HEK293 (cell line): Measurements from ENCODE around the gene RAN.

Source experiments
- CTCF ChIA-PET: fragments of 350-600 bp; formaldehyde crosslinking; extraction: SDS; loops from one replicate; lab custom pipeline; 2021; ENCODE audit warnings: antibody characterized with exemption; lab: Yijun Ruan, JAX
- POLR2A ChIA-PET: fragments of 300-600 bp; formaldehyde crosslinking; extraction: SDS; loops from one replicate; lab custom pipeline; 2020; ENCODE audit warnings: antibody characterized with exemption, inconsistent platforms; lab: Yijun Ruan, JAX
- H3K27ac ChIP-seq: fragments of 200-500 bp; sonication (Bioruptor generic); 2 replicates; pipeline ENCODE4 v1.5.1; 2014; ENCODE audit warnings: low read depth, low read length, control low read depth, inconsistent platforms; ENCODE audit errors: extremely low read depth
- H3K36me3 ChIP-seq, 2 experiments: fragments of 200-500 bp in 1 of 2; sonication (Bioruptor generic) in 1 of 2; 1 replicate in 1 of 2; 2 replicates in 1 of 2; pipeline ENCODE4 v1.5.1; 2014 to 2017; ENCODE audit warnings: inconsistent platforms in 2 of 2, low read length in 2 of 2; ENCODE audit not compliant: control insufficient read depth in 2 of 2, insufficient read depth in 1 of 2
- H3K4me1 ChIP-seq: fragments of 200-500 bp; sonication (Bioruptor generic); 2 replicates; pipeline ENCODE4 v1.5.1; 2014; ENCODE audit warnings: mild to moderate bottlenecking, low read length, inconsistent platforms; ENCODE audit not compliant: control insufficient read depth, insufficient read depth
- H3K4me3 ChIP-seq: 2 replicates; pipeline ENCODE4 v1.5.1; 2011; ENCODE audit warnings: low read depth, mild to moderate bottlenecking, control low read depth, low read length, moderate library complexity
- H3K9me3 ChIP-seq: fragments of 200-500 bp; sonication (Bioruptor generic); 2 replicates; pipeline ENCODE4 v1.5.1; 2014; ENCODE audit warnings: low read depth, low read length, inconsistent platforms; ENCODE audit not compliant: control insufficient read depth, insufficient read depth
- GLIS2 ChIP-seq: fragments of 450-650 bp; formaldehyde crosslinking; IDR thresholded peaks from 2 replicates; pipeline ENCODE4 v1.5.1; 2016; ENCODE audit warnings: missing biosample characterization, missing genetic modification characterization
- KLF1 ChIP-seq: fragments of 450-650 bp; formaldehyde crosslinking; IDR thresholded peaks from 2 replicates; pipeline ENCODE4 v1.5.1; 2016; ENCODE audit warnings: missing biosample characterization, missing genetic modification characterization
- KLF8 ChIP-seq: fragments of 450-650 bp; formaldehyde crosslinking; IDR thresholded peaks from 2 replicates; pipeline ENCODE4 v1.5.1; 2016; ENCODE audit warnings: missing biosample characterization, missing genetic modification characterization
- KLF9 ChIP-seq: fragments of 450-650 bp; formaldehyde crosslinking; IDR thresholded peaks from 2 replicates; pipeline ENCODE4 v1.5.1; 2016; ENCODE audit warnings: missing biosample characterization, missing genetic modification characterization, low read depth
- OSR2 ChIP-seq: fragments of 450-650 bp; formaldehyde crosslinking; IDR thresholded peaks from 2 replicates; pipeline ENCODE4 v1.5.1; 2016; ENCODE audit warnings: missing biosample characterization, missing genetic modification characterization
- SP7 ChIP-seq: fragments of 450-650 bp; formaldehyde crosslinking; IDR thresholded peaks from 2 replicates; pipeline ENCODE4 v1.5.1; 2016; ENCODE audit warnings: missing biosample characterization, missing genetic modification characterization
- WT1 ChIP-seq: fragments of 450-650 bp; formaldehyde crosslinking; IDR thresholded peaks from 2 replicates; pipeline ENCODE4 v1.5.1; 2016; ENCODE audit warnings: missing biosample characterization, missing genetic modification characterization
- ZBTB8A ChIP-seq: fragments of 450-650 bp; formaldehyde crosslinking; IDR thresholded peaks from 2 replicates; pipeline ENCODE4 v1.5.1; 2016; ENCODE audit warnings: missing biosample characterization, missing genetic modification characterization
- ZNF175 ChIP-seq: fragments of 450-650 bp; formaldehyde crosslinking; IDR thresholded peaks from 2 replicates; pipeline ENCODE4 v1.5.1; 2016; ENCODE audit warnings: missing biosample characterization, missing genetic modification characterization
- ZNF24 ChIP-seq: fragments of 450-650 bp; formaldehyde crosslinking; IDR thresholded peaks from 2 replicates; pipeline ENCODE4 v1.5.1; 2016; ENCODE audit warnings: missing biosample characterization, missing genetic modification characterization
- ZNF335 ChIP-seq: fragments of 450-650 bp; formaldehyde crosslinking; conservative IDR thresholded peaks from 2 replicates; pipeline ENCODE4 v1.5.1; 2016; ENCODE audit warnings: missing biosample characterization, missing genetic modification characterization
- ZNF391 ChIP-seq: fragments of 450-650 bp; formaldehyde crosslinking; IDR thresholded peaks from 2 replicates; pipeline ENCODE4 v1.5.1; 2016; ENCODE audit warnings: low read depth, missing biosample characterization, missing genetic modification characterization, borderline replicate concordance
- ZNF561 ChIP-seq: fragments of 450-650 bp; IDR thresholded peaks from 2 replicates; pipeline ENCODE4 v1.5.1; 2018; ENCODE audit warnings: missing biosample characterization, missing genetic modification characterization, borderline replicate concordance
- ZNF596 ChIP-seq: fragments of 450-650 bp; IDR thresholded peaks from 2 replicates; pipeline ENCODE4 v1.5.0; 2018; ENCODE audit warnings: missing biosample characterization, mild to moderate bottlenecking, missing genetic modification characterization, moderate library complexity
- ZNF629 ChIP-seq: fragments of 450-650 bp; formaldehyde crosslinking; IDR thresholded peaks from 2 replicates; pipeline ENCODE4 v1.5.1; 2017; ENCODE audit warnings: missing biosample characterization, missing genetic modification characterization
- ZNF76 ChIP-seq: fragments of 450-650 bp; formaldehyde crosslinking; IDR thresholded peaks from 2 replicates; pipeline ENCODE4; 2016; ENCODE audit warnings: low read depth, missing biosample characterization, missing genetic modification characterization, borderline replicate concordance
- ZNF768 ChIP-seq: fragments of 450-650 bp; formaldehyde crosslinking; IDR thresholded peaks from 2 replicates; pipeline ENCODE4 v1.5.1; 2018; ENCODE audit warnings: missing biosample characterization, mild to moderate bottlenecking, missing genetic modification characterization
- ZNF777 ChIP-seq: fragments of 450-650 bp; formaldehyde crosslinking; IDR thresholded peaks from 2 replicates; pipeline ENCODE4 v1.5.1; 2017; ENCODE audit warnings: missing biosample characterization, missing genetic modification characterization, borderline replicate concordance
- ZXDB ChIP-seq: fragments of 450-650 bp; formaldehyde crosslinking; IDR thresholded peaks from 2 replicates; pipeline ENCODE4 v1.5.1; 2016; ENCODE audit warnings: missing biosample characterization, missing genetic modification characterization
- TF ChIP-seq, protein P1 (sequence below): fragments of 450-650 bp; formaldehyde crosslinking; IDR thresholded peaks from 2 replicates; pipeline ENCODE4 v1.5.1; 2016; ENCODE audit warnings: missing biosample characterization, missing genetic modification characterization
- TF ChIP-seq, protein P2 (sequence below): fragments of 450-650 bp; formaldehyde crosslinking; IDR thresholded peaks from 2 replicates; pipeline ENCODE4 v1.5.1; 2016; ENCODE audit warnings: missing biosample characterization, missing genetic modification characterization
- TF ChIP-seq, protein P3 (sequence below): fragments of 450-650 bp; formaldehyde crosslinking; IDR thresholded peaks from 2 replicates; pipeline ENCODE4 v1.5.1; 2016; ENCODE audit warnings: missing biosample characterization, missing genetic modification characterization
- TF ChIP-seq, protein P4 (sequence below): fragments of 450-650 bp; formaldehyde crosslinking; IDR thresholded peaks from 2 replicates; pipeline ENCODE4 v1.5.1; 2016; ENCODE audit warnings: missing biosample characterization, missing genetic modification characterization
- TF ChIP-seq, protein P5 (sequence below): fragments of 450-650 bp; formaldehyde crosslinking; IDR thresholded peaks from 2 replicates; pipeline ENCODE4 v1.5.1; 2017; ENCODE audit warnings: missing biosample characterization, missing genetic modification characterization

RAN gene

DNA sequence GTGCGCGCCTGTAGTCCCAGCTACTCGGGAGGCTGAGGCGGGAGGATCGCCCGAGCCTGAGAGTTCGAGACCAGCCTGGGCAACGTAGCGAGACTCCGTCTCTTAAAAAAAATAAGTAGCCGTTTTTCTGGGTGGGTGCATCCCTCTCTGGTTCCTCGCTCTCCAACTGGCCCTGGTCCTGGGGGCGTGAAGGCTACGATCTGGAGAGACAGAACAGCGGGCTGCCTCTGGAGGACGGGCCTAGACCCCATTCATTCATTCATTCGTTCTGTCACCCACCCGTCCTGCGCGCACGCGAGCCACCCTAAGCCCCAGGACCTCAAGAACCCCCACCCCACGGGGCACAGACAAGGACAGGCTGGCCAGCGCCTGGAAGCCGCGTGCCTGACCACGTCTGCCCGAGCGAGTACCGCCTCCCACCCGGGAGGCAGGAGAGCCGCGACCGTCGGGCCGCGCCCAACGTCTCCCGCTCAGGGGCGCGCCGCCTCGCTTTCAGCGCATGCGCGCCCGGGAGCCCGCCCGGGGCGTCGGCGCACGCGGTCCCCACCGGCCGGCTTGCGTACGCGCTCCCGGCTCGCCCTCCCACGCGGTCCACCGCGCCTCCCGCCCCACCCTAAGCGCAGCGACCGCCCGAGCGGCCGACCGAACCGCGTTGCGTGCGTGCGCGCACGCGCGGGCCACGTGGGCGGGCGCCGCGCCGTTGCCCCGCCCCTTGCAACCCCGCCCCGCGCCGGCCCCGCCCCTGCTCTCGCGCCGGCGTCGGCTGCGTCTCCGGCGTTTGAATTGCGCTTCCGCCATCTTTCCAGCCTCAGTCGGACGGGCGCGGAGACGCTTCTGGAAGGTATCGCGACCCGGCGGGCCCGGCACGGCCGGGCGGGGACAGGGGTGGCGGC lies at the start of gene RAN:
RAN (plus strand) TSS at position 781 of the 893 bp plus-strand sequence. CDS start 528 bp downstream, outside the sequence.
- H3K9me3 ChIP-seq = no peaks in the 10 kb centered on the region
- H3K36me3 ChIP-seq = peaks cover 22 to 41% of the 10 kb centered on the region in 2 experiments
- H3K4me3 ChIP-seq = peak within 1 kb of the TSS; percentile 82
- ChIA-PET CTCF (interaction anchor here (0.7 kb wide), 1 partner anchor 905 kb away, joined by 3 read pairs; no protein-coding TSS in a partner anchor), POLR2A (no interaction called here)
- peak within 1 kb of the TSS; percentile 87 for H3K27ac ChIP-seq
- peaks cover 5% of the 10 kb centered on the region; the same call in 1 of the 2 replicates for H3K4me1 ChIP-seq
- TF ChIP-seq WT1 (tag by site-specific recombination) (no peak; the same call in 1 of the 2 replicates), ZNF335 (tag by site-specific recombination) (peak; percentile 59), SP7 (tag by site-specific recombination) (no peak), KLF1 (peak; percentile 51; the same call in 1 of the 2 replicates), ZNF768 (tag by site-specific recombination) (no peak), KLF9 (tag by site-specific recombination) (peak; percentile 49; the same call in 1 of the 2 replicates), ZNF561 (peak; percentile 39; the same call in 1 of the 2 replicates), ZNF391 (no peak), OSR2 (tag by site-specific recombination) (no peak), ZNF629 (tag by site-specific recombination) (0 out of 2 replicates have a peak, but pooled peaks have one; percentile 19), ZNF596 (tag by site-specific recombination) (peak; percentile 24; the same call in 1 of the 2 replicates), ZXDB (tag by site-specific recombination) (peak; percentile 65; the same call in 1 of the 2 replicates), ZNF76 (no peak), ZBTB8A (tag by site-specific recombination) (peak; percentile 76), GLIS2 (tag by site-specific recombination) (peak; percentile 41; the same call in 1 of the 2 replicates), ZNF777 (tag by site-specific recombination) (peak; percentile 82; the same call in 1 of the 2 replicates), ZNF24 (tag by site-specific recombination) (peak; percentile 94), ZNF175 (tag by site-specific recombination) (no peak; the same call in 1 of the 2 replicates), KLF8 (tag by site-specific recombination) (peak; percentile 38; the same call in 1 of the 2 replicates)
- TF ChIP-seq, protein P1, sequence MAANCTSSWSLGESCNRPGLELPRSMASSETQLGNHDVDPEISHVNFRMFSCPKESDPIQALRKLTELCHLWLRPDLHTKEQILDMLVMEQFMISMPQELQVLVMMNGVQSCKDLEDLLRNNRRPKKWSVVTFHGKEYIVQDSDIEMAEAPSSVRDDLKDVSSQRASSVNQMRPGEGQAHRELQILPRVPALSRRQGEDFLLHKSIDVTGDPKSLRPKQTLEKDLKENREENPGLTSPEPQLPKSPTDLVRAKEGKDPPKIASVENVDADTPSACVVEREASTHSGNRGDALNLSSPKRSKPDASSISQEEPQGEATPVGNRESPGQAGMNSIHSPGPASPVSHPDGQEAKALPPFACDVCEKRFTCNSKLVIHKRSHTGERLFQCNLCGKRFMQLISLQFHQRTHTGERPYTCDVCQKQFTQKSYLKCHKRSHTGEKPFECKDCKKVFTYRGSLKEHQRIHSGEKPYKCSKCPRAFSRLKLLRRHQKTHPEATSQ (tag by site-specific recombination) = no peak
- TF ChIP-seq, protein P2, sequence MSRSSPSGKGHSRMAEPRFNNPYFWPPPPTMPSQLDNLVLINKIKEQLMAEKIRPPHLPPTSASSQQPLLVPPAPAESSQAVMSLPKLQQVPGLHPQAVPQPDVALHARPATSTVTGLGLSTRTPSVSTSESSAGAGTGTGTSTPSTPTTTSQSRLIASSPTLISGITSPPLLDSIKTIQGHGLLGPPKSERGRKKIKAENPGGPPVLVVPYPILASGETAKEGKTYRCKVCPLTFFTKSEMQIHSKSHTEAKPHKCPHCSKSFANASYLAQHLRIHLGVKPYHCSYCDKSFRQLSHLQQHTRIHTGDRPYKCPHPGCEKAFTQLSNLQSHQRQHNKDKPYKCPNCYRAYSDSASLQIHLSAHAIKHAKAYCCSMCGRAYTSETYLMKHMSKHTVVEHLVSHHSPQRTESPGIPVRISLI = no peak
- TF ChIP-seq, protein P3, sequence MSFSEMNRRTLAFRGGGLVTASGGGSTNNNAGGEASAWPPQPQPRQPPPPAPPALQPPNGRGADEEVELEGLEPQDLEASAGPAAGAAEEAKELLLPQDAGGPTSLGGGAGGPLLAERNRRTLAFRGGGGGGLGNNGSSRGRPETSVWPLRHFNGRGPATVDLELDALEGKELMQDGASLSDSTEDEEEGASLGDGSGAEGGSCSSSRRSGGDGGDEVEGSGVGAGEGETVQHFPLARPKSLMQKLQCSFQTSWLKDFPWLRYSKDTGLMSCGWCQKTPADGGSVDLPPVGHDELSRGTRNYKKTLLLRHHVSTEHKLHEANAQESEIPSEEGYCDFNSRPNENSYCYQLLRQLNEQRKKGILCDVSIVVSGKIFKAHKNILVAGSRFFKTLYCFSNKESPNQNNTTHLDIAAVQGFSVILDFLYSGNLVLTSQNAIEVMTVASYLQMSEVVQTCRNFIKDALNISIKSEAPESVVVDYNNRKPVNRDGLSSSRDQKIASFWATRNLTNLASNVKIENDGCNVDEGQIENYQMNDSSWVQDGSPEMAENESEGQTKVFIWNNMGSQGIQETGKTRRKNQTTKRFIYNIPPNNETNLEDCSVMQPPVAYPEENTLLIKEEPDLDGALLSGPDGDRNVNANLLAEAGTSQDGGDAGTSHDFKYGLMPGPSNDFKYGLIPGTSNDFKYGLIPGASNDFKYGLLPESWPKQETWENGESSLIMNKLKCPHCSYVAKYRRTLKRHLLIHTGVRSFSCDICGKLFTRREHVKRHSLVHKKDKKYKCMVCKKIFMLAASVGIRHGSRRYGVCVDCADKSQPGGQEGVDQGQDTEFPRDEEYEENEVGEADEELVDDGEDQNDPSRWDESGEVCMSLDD (tag by site-specific recombination) = no peak; the same call in 1 of the 2 replicates
- TF ChIP-seq, protein P4, sequence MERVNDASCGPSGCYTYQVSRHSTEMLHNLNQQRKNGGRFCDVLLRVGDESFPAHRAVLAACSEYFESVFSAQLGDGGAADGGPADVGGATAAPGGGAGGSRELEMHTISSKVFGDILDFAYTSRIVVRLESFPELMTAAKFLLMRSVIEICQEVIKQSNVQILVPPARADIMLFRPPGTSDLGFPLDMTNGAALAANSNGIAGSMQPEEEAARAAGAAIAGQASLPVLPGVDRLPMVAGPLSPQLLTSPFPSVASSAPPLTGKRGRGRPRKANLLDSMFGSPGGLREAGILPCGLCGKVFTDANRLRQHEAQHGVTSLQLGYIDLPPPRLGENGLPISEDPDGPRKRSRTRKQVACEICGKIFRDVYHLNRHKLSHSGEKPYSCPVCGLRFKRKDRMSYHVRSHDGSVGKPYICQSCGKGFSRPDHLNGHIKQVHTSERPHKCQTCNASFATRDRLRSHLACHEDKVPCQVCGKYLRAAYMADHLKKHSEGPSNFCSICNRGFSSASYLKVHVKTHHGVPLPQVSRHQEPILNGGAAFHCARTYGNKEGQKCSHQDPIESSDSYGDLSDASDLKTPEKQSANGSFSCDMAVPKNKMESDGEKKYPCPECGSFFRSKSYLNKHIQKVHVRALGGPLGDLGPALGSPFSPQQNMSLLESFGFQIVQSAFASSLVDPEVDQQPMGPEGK (tag by site-specific recombination) = peak; percentile 41
- TF ChIP-seq, protein P5, sequence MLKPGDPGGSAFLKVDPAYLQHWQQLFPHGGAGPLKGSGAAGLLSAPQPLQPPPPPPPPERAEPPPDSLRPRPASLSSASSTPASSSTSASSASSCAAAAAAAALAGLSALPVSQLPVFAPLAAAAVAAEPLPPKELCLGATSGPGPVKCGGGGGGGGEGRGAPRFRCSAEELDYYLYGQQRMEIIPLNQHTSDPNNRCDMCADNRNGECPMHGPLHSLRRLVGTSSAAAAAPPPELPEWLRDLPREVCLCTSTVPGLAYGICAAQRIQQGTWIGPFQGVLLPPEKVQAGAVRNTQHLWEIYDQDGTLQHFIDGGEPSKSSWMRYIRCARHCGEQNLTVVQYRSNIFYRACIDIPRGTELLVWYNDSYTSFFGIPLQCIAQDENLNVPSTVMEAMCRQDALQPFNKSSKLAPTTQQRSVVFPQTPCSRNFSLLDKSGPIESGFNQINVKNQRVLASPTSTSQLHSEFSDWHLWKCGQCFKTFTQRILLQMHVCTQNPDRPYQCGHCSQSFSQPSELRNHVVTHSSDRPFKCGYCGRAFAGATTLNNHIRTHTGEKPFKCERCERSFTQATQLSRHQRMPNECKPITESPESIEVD (tag by site-specific recombination) = no peak
